ENCODE measurements around the gene TBL1X. TPM values are rescaled to one million over a fixed set of nuclear protein-coding genes. Genes with fewer than 3 reads are reported as not detected.

The TBL1X gene
- total and polyA plus RNA-seq, 2 of the 8 experiments (the other 6 are each of a cell fraction or from before 2014, with no cell fraction given): 13.3 to 25.6 TPM

DNA sequence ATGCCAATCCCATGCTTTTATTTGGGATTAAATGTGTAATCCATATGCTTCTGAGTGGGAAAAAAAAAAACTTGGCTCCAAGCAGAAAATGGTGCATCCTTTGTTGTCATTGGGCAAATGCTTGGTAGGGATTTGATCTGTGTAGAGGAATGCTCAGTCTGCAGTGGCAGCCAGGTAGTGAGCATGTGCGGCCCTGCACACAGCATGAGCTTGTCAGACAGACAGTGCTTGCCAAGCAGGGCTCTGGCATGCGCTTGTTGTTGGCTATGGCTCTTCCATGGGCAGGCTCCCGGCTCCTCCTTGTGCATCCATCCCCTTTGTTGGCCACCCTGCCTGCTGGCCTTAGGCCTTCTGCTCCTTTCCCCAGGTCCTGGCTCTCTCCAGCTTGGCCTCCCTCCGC lies 170.5 kb downstream of the TBL1X start (continued):
- no peak for TF ChIP-seq SIRT6 (IDR thresholded peaks at IDR 0.05; ENCODE audit: low read length)

All from H1 (cell line).